Gastrocnemius medialis (tissue), 4 donors: ENCODE results near the gene HOXA9.

Experiments used
- CTCF ChIP-seq, 5 experiments: fragments of 450-650 bp in 3 of 5; fragments of 200-600 bp in 2 of 5; sonication (generic) in 2 of 5; IDR thresholded peaks in 4 of 5; conservative IDR thresholded peaks in 1 of 5; 1 replicate in 4 of 5; 2 replicates in 1 of 5; pipeline ENCODE4 v1.5.1; 2016 to 2019; ENCODE audit warnings: antibody characterized with exemption in 5 of 5, mild to moderate bottlenecking in 3 of 5, moderate library complexity in 3 of 5
- POLR2A ChIP-seq, 2 donors: fragments of 450-650 bp; IDR thresholded peaks; one replicate each; pipeline ENCODE4 v1.6.1; 2017; ENCODE audit warnings: antibody characterized with exemption in 2 of 2, mild to moderate bottlenecking in 2 of 2, moderate library complexity in 2 of 2

GRCh38 chr7:27146491-27147198, 18.7 kb downstream of the HOXA9 start:
- no peak for TF ChIP-seq POLR2A (IDR thresholded peaks at IDR 0.05)
- TF ChIP-seq CTCF (IDR thresholded peaks at IDR 0.05 in 4 of 5, conservative IDR thresholded peaks at IDR 0.05 in 1 of 5) = no peak
